HG03575 (cell line): ENCODE data around the gene ST8SIA5.

ENCODE experiments used
- ATAC-seq: cut with Tn5 transposase; IDR thresholded peaks from one replicate; pipeline ENCODE4 v1.9.1; 2021; ENCODE audit not compliant: unreplicated experiment, insufficient number of reproducible peaks, low FRiP score; ENCODE audit errors: extremely low read depth

Gene ST8SIA5

GRCh38 chr18:46751882-46752281 lies 5.0 kb downstream of the ST8SIA5 start:
- ATAC-seq: no peak

GRCh38 chr18:46750626-46751025 lies 6.2 kb downstream of the ST8SIA5 start:
- no peak for ATAC-seq

- no peak for ATAC-seq
Observed at GRCh38 chr18:46748466-46748865, 8.4 kb downstream of the ST8SIA5 start.

GRCh38 chr18:46740046-46740445 lies 16.8 kb downstream of the ST8SIA5 start:
- ATAC-seq: no peak

GRCh38 chr18:46738491-46738890 lies 18.4 kb downstream of the ST8SIA5 start:
- no peak for ATAC-seq

GRCh38 chr18:46736736-46737135 lies 20.1 kb downstream of the ST8SIA5 start:
- ATAC-seq: no peak

GRCh38 chr18:46736135-46736534 lies 20.7 kb downstream of the ST8SIA5 start:
- ATAC-seq: no peak

- ATAC-seq: no peak
Observed at GRCh38 chr18:46734981-46735380, 21.9 kb downstream of the ST8SIA5 start.

- no peak for ATAC-seq
Observed at GRCh38 chr18:46733872-46734271, 23.0 kb downstream of the ST8SIA5 start.

- no peak for ATAC-seq
Observed at GRCh38 chr18:46732801-46733200, 24.1 kb downstream of the ST8SIA5 start.

- ATAC-seq: no peak
Observed at GRCh38 chr18:46732201-46732600, 24.7 kb downstream of the ST8SIA5 start.

GRCh38 chr18:46731316-46731715 lies 25.5 kb downstream of the ST8SIA5 start:
- no peak for ATAC-seq

- ATAC-seq: no peak
Observed at GRCh38 chr18:46728219-46728930, 28.5 kb downstream of the ST8SIA5 start.

- no peak for ATAC-seq
Observed at GRCh38 chr18:46727177-46727576, 29.7 kb downstream of the ST8SIA5 start.

GRCh38 chr18:46725310-46725709 lies 31.5 kb downstream of the ST8SIA5 start:
- ATAC-seq: no peak

- no peak for ATAC-seq
Observed at GRCh38 chr18:46723856-46724415, 32.9 kb downstream of the ST8SIA5 start.

GRCh38 chr18:46722051-46722450 lies 34.8 kb downstream of the ST8SIA5 start:
- ATAC-seq: no peak

- no peak for ATAC-seq
Observed at GRCh38 chr18:46721331-46721730, 35.5 kb downstream of the ST8SIA5 start.

GRCh38 chr18:46720521-46720920 lies 36.3 kb downstream of the ST8SIA5 start:
- no peak for ATAC-seq

- ATAC-seq: no peak
Observed at GRCh38 chr18:46720092-46720491, 36.8 kb downstream of the ST8SIA5 start.

GRCh38 chr18:46719388-46719787 lies 37.5 kb downstream of the ST8SIA5 start:
- no peak for ATAC-seq
